Neural progenitor cell (in vitro differentiated cells): ENCODE measurements around the gene GRIK1. TPM values are rescaled to one million over a fixed set of nuclear protein-coding genes. Genes with fewer than 3 reads are reported as not detected.
A peak's percentile ranks its signal among the peaks of the same experiment; 100 is the strongest.

Experiments
- DNase-seq: peaks from one replicate; pipeline ENCODE4 v3.0.0-alpha.2; 2016; ENCODE audit warnings: low spot score
- H2AFZ ChIP-seq: fragments of 200-600 bp; sonication (generic); replicated peaks from 2 replicates; pipeline ENCODE4 v1.6.1; 2016; ENCODE audit warnings: antibody characterized with exemption
- H3F3A ChIP-seq: fragments of 200-600 bp; sonication (generic); 2 replicates; pipeline ENCODE4 v1.6.1; 2016; ENCODE audit warnings: antibody characterized with exemption, low read depth
- H3K27ac ChIP-seq: fragments of 200-600 bp; sonication (generic); 2 replicates; pipeline ENCODE4 v1.5.1; 2016; ENCODE audit warnings: mild to moderate bottlenecking
- H3K27me3 ChIP-seq: fragments of 200-600 bp; sonication (generic); 2 replicates; pipeline ENCODE4 v1.6.1; 2016; ENCODE audit warnings: mild to moderate bottlenecking, moderate library complexity
- H3K36me3 ChIP-seq: fragments of 200-600 bp; sonication (generic); 2 replicates; pipeline ENCODE4 v1.5.1; 2016
- H3K4me1 ChIP-seq: fragments of 200-600 bp; sonication (generic); 2 replicates; pipeline ENCODE4 v1.6.1; 2016; ENCODE audit warnings: mixed run types
- H3K4me2 ChIP-seq: fragments of 200-600 bp; sonication (generic); 2 replicates; pipeline ENCODE4 v1.6.1; 2016
- H3K4me3 ChIP-seq: fragments of 200-600 bp; sonication (generic); 2 replicates; pipeline ENCODE4 v1.5.1; 2016
- H3K79me2 ChIP-seq: fragments of 200-600 bp; sonication (generic); 2 replicates; pipeline ENCODE4 v1.6.1; 2016; ENCODE audit warnings: low read depth
- H3K9ac ChIP-seq: fragments of 200-600 bp; sonication (generic); 2 replicates; pipeline ENCODE4 v1.6.1; 2016
- H3K9me3 ChIP-seq: fragments of 200-600 bp; sonication (generic); 2 replicates; pipeline ENCODE4 v1.5.1; 2016; ENCODE audit warnings: low read depth
- H4K20me1 ChIP-seq: fragments of 200-600 bp; sonication (generic); 2 replicates; pipeline ENCODE4 v1.6.1; 2016; ENCODE audit warnings: low read depth
- H3K27ac Mint-ChIP-seq: 3 replicates; pipeline ENCODE4 v1.8.0; 2021; ENCODE audit warnings: mixed read lengths
- H3K27me3 Mint-ChIP-seq: 2 replicates; pipeline ENCODE4 v1.8.0; 2022; ENCODE audit warnings: low read depth, mild to moderate bottlenecking, inconsistent platforms, moderate library complexity, mixed read lengths; ENCODE audit not compliant: insufficient read depth
- H3K36me3 Mint-ChIP-seq: 3 replicates; pipeline ENCODE4 v1.8.0; 2021; ENCODE audit warnings: mixed read lengths
- H3K4me1 Mint-ChIP-seq: 3 replicates; pipeline ENCODE4 v1.8.0; 2021; ENCODE audit warnings: mixed read lengths
- H3K4me3 Mint-ChIP-seq: 3 replicates; pipeline ENCODE4 v1.8.0; 2021; ENCODE audit warnings: mild to moderate bottlenecking, moderate library complexity, mixed read lengths
- H3K9me3 Mint-ChIP-seq: 3 replicates; pipeline ENCODE4 v1.8.0; 2020; ENCODE audit warnings: mixed read lengths
- CTCF ChIP-seq: fragments of 200-600 bp; sonication (generic); IDR thresholded peaks from 2 replicates; pipeline ENCODE4 v1.5.1; 2017; ENCODE audit warnings: antibody characterized with exemption, mild to moderate bottlenecking
- EZH2 ChIP-seq: fragments of 200-600 bp; sonication (generic); IDR thresholded peaks from 2 replicates; pipeline ENCODE4 v1.6.1; 2017; ENCODE audit warnings: antibody characterized with exemption, mild to moderate bottlenecking, moderate library complexity
- EZH2phosphoT487 ChIP-seq: fragments of 200-600 bp; sonication (generic); IDR thresholded peaks from 2 replicates; pipeline ENCODE4 v1.6.1; 2017; ENCODE audit warnings: antibody characterized with exemption
- total RNA-seq: library from RNA; depleted of rRNA; stranded (reverse); fragments of >200 nt; gene quantifications from 2 replicates; pipeline ENCODE4 v1.2.3, GENCODE V29; 2015; ENCODE audit warnings: low replicate concordance

GRIK1 gene
- total RNA-seq, 1 donor from 2014 or later, result 1.6 TPM

GRCh38 chr21:29953072-29953471, 13.3 kb upstream of the GRIK1 start:
- H3K9me3 ChIP-seq, result no peaks in the 10 kb centered on the region
- H3K27me3 ChIP-seq, result no peaks in the 10 kb centered on the region
- no peak overlapping the region for H3K9ac ChIP-seq
- no peak overlapping the region for H3K27ac ChIP-seq
- no peaks in the 10 kb centered on the region for H3K27me3 Mint-ChIP-seq
- TF ChIP-seq CTCF, result no peak
- no peak for TF ChIP-seq EZH2phosphoT487
- no peak overlapping the region for H3K4me3 Mint-ChIP-seq
- H3K79me2 ChIP-seq, result no peaks in the 10 kb centered on the region
- no peak for DNase-seq
- H3F3A ChIP-seq, result no peaks in the 10 kb centered on the region
- no peaks in the 10 kb centered on the region for H3K36me3 ChIP-seq
- H2AFZ ChIP-seq, result no peak overlapping the region
- H3K4me2 ChIP-seq, result no peak overlapping the region
- peaks cover 12% of the 10 kb centered on the region for H3K4me1 Mint-ChIP-seq
- H4K20me1 ChIP-seq, result no peaks in the 10 kb centered on the region
- H3K4me1 ChIP-seq, result peaks cover 3% of the 10 kb centered on the region
- H3K27ac Mint-ChIP-seq, result peak overlapping the region; percentile 73
- H3K9me3 Mint-ChIP-seq, result peaks cover 1% of the 10 kb centered on the region
- H3K4me3 ChIP-seq, result no peak overlapping the region
- H3K36me3 Mint-ChIP-seq, result no peaks in the 10 kb centered on the region

GRCh38 chr21:29951911-29952310, 12.1 kb upstream of the GRIK1 start:
- Mint-ChIP-seq H3K36me3 (no peaks in the 10 kb centered on the region), H3K27ac (no peak overlapping the region), H3K4me3 (no peak overlapping the region), H3K27me3 (no peaks in the 10 kb centered on the region), H3K4me1 (peaks cover 12% of the 10 kb centered on the region), H3K9me3 (no peaks in the 10 kb centered on the region)
- H3K9ac ChIP-seq, result no peak overlapping the region
- H3K27ac ChIP-seq, result no peak overlapping the region
- peaks cover 3% of the 10 kb centered on the region for H3K4me1 ChIP-seq
- no peak overlapping the region for H3K4me3 ChIP-seq
- no peak overlapping the region for H3K4me2 ChIP-seq
- no peaks in the 10 kb centered on the region for H4K20me1 ChIP-seq
- no peak for DNase-seq
- H2AFZ ChIP-seq, result no peak overlapping the region
- H3K9me3 ChIP-seq, result no peaks in the 10 kb centered on the region
- no peaks in the 10 kb centered on the region for H3K36me3 ChIP-seq
- no peaks in the 10 kb centered on the region for H3K79me2 ChIP-seq
- H3F3A ChIP-seq, result no peaks in the 10 kb centered on the region
- no peak for TF ChIP-seq EZH2phosphoT487
- TF ChIP-seq CTCF, result no peak
- TF ChIP-seq EZH2, result no peak
- no peaks in the 10 kb centered on the region for H3K27me3 ChIP-seq

GRCh38 chr21:29949991-29950390, 10.2 kb upstream of the GRIK1 start:
- Histone ChIP-seq H3F3A (no peaks in the 10 kb centered on the region), H3K4me3 (no peak overlapping the region), H3K9me3 (no peaks in the 10 kb centered on the region), H3K27ac (no peak overlapping the region), H3K27me3 (no peaks in the 10 kb centered on the region), H3K36me3 (no peaks in the 10 kb centered on the region), H3K79me2 (no peaks in the 10 kb centered on the region), H3K4me1 (peaks cover 3% of the 10 kb centered on the region), H4K20me1 (no peaks in the 10 kb centered on the region), H2AFZ (no peak overlapping the region), H3K4me2 (no peak overlapping the region), H3K9ac (no peak overlapping the region)
- Mint-ChIP-seq H3K4me3 (no peak overlapping the region), H3K27me3 (no peaks in the 10 kb centered on the region), H3K4me1 (peaks cover 12% of the 10 kb centered on the region), H3K36me3 (no peaks in the 10 kb centered on the region), H3K27ac (no peak overlapping the region), H3K9me3 (no peaks in the 10 kb centered on the region)
- no peak for DNase-seq
- no peak for TF ChIP-seq EZH2
- no peak for TF ChIP-seq EZH2phosphoT487
- no peak for TF ChIP-seq CTCF
